ENCODE results near the gene RDX. TPM values are rescaled to one million over a fixed set of nuclear protein-coding genes. Genes with fewer than 3 reads are reported as not detected.

RDX gene
- total and polyA plus RNA-seq, 9 of the 15 experiments (the other 6 are each of a cell fraction or from before 2014, with no cell fraction given) = 35.6 to 62.1 (median 54.3) TPM

- peaks cover 76% of the 10 kb centered on the region for H3K36me3 ChIP-seq (ENCODE audit: control insufficient read depth, insufficient read depth, low read length)
- TF ChIP-seq ZNF445 (CRISPR knock-in tag; IDR thresholded peaks at IDR 0.05; ENCODE audit: low read depth) (no peak), KDM2B (CRISPR knock-in tag; IDR thresholded peaks at IDR 0.05) (no peak), ZBTB5 (IDR thresholded peaks at IDR 0.05) (no peak), NCOA1 (IDR thresholded peaks at IDR 0.05; ENCODE audit: low read depth) (no peak), NCOA4 (IDR thresholded peaks at IDR 0.05; ENCODE audit: partially characterized antibody) (no peak), ZNF639 (CRISPR knock-in tag; conservative IDR thresholded peaks at IDR 0.05 in 1 of 2, IDR thresholded peaks at IDR 0.05 in 1 of 2) (no peak), SIN3B (IDR thresholded peaks at IDR 0.05; ENCODE audit: low read depth) (no peak), ZNF699 (CRISPR knock-in tag; IDR thresholded peaks at IDR 0.05; ENCODE audit: insufficient replicate concordance) (no peak), MCM2 (IDR thresholded peaks at IDR 0.05; ENCODE audit: low read depth) (no peak), TGIF2 (CRISPR knock-in tag; IDR thresholded peaks at IDR 0.05) (no peak), SNIP1 (IDR thresholded peaks at IDR 0.05; ENCODE audit: low read depth) (no peak), TCF7L2 (IDR thresholded peaks at IDR 0.05; ENCODE audit: low read depth, low read length) (no peak)
- peaks cover 45% of the 10 kb centered on the region for H3K79me2 ChIP-seq (ENCODE audit: control insufficient read depth, insufficient read depth, low read length)
- no peak overlapping the region for H3K4me2 ChIP-seq (ENCODE audit: insufficient read depth, low read length)
- H3K4me1 ChIP-seq (replicated peaks in 1 of 2; ENCODE audit: control insufficient read depth in 2 of 2, insufficient read depth in 2 of 2, low read length in 2 of 2) = no peaks in the 10 kb centered on the region; a peak in 1 of 5 replicates
- H3K27ac ChIP-seq (ENCODE audit: extremely low read depth, low read depth, low read length) = no peak overlapping the region
- no peaks in the 10 kb centered on the region for H3K27me3 ChIP-seq (ENCODE audit: control insufficient read depth in 2 of 2, insufficient read depth in 2 of 2, low read length in 2 of 2)
- H3K9me1 ChIP-seq (ENCODE audit: control insufficient read depth, insufficient read depth, low read length) = no peaks in the 10 kb centered on the region
- FAIRE-seq = no peak
- BruUV-seq (replicated peaks) = no TSS peak
- 47% methylated on average over 2 of the region's 2 CpGs for WGBS (ENCODE audit: insufficient coverage, low coverage, missing lambda C conversion rate)
- H4K20me1 ChIP-seq (replicated peaks; ENCODE audit: control insufficient read depth, insufficient read depth, low read length) = no peaks in the 10 kb centered on the region
- no peak overlapping the region for H2AFZ ChIP-seq (ENCODE audit: low read depth, low read length)
- ATAC-seq = no peak; the same call in 2 of the 3 replicates
- ChIA-PET CTCF (ENCODE audit: low intra/inter-chr PET ratio) (no interaction called here), POLR2A (interaction anchor here (1.5 kb wide), 1 partner anchor 13 kb away, joined by 7 read pairs; no protein-coding TSS in a partner anchor)
- no peak overlapping the region for H3K9ac ChIP-seq (ENCODE audit: insufficient read depth in 1 of 2, low read depth in 2 of 2, low read length in 2 of 2)
- no peak overlapping the region for H3K4me3 ChIP-seq
- DNase-seq (ENCODE audit: extremely low read depth in 1 of 4, low spot score in 3 of 4) = no peak
- no peaks in the 10 kb centered on the region for H3K9me3 ChIP-seq (replicated peaks; ENCODE audit: control insufficient read depth, insufficient read depth, low read depth, low read length)
- intact Hi-C loops (cut with micrococcal nuclease) (no loop called here), in situ Hi-C loops (cut with MboI) (no loop called here)
Observed at GRCh38 chr11:110272919-110273318, 23.5 kb downstream of the RDX start.

Measured in K562 (cell line).